IPS-NIHi11 (cell line): Measurements from ENCODE around the gene KRT16.
"Not testable (repeated sequence)": the region's sequence is repeated elsewhere in the genome, so short reads cannot be mapped to it uniquely, and the experiment has no call there.

Experiments used
- DNase-seq: peaks from one replicate; pipeline ENCODE4 v3.0.0; 2012; ENCODE audit warnings: mixed read lengths, low spot score

The KRT16 gene

DNA sequence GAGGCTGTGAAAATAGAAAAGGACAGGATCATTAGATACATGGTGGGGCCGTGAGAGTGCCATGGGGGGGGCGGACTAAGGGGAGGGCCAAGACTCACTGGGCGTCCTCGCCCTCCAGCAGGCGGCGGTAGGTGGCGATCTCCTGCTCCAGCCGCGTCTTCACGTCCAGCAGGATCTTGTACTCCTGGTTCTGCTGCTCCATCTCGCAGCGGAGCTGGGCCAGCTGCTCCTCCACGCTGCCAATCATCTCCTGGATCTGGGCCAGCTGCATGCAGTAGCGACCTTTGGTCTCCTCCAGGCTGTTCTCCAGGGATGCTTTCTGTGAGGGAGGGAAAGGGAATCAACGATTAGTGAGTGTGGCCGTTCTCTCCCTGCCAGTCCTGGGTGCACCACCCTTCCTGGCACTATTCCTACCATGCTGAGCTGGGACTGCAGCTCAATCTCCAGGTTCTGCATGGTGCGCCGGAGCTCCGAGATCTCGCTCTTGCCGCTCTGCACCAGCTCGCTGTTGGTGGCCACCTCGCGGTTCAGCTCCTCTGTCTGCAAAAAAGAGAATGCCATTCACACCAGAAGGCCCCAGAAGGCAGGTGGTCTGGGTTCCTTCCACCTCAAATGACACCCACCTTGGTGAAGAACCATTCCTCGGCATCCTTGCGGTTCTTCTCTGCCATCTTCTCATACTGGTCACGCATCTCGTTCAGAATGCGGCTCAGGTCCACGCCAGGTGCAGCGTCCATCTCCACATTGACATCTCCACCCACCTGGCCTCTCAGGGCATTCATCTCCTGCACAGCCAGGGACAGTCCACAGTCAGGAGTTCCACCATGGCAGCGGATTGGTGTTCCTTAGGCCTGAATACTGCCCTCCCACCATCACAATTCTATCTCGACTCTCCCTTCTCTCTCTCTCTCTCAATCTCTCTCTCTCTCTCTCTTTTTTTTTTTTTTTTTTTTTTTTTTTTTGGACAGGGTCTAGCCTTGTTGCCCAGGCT is 29.1 kb downstream of the KRT16 start:
- DNase-seq, result no peak

DNA sequence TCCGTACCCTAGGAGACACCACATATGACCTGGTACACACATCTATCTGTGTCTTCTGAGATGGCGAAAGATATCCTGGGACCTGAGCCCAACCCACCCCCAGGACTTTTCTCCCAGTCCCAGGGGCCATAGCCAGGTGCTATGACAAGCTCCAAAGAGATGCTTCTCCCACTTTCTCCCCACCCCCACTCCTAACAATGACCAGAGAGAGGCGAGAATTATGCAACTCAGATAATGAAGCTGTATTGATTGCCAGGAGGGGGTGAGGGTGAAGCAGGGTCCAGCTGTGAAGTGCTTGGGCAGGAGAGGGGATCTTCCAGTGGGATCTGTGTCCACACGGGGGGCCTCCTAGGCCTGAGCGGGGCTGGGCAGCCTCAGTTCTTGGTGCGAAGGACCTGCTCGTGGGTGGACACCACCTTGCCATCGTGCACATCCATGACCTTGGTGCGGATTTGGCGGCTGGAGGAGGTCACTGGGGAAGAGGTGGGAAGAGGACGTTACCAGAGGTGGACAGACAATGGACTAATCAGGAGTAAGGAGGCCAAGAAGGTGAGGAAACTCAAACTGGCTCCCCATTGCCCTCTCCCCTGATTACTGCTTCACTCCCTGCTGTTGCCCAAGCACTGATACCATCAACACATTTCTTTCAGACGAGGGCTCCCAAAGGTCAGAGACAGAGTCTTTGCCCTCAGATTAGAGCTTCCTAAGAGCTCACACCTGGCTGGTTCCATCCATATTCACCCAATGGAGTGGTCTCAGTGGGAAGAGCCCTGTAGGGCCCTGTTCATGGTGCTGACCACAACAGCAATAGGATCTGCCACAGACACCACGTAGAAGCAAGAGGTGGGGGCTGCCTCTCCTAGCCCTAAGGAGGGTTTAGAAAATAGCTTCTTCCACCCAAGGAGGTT is 30.3 kb downstream of the KRT16 start:
- not testable (repeated sequence) for DNase-seq

DNA sequence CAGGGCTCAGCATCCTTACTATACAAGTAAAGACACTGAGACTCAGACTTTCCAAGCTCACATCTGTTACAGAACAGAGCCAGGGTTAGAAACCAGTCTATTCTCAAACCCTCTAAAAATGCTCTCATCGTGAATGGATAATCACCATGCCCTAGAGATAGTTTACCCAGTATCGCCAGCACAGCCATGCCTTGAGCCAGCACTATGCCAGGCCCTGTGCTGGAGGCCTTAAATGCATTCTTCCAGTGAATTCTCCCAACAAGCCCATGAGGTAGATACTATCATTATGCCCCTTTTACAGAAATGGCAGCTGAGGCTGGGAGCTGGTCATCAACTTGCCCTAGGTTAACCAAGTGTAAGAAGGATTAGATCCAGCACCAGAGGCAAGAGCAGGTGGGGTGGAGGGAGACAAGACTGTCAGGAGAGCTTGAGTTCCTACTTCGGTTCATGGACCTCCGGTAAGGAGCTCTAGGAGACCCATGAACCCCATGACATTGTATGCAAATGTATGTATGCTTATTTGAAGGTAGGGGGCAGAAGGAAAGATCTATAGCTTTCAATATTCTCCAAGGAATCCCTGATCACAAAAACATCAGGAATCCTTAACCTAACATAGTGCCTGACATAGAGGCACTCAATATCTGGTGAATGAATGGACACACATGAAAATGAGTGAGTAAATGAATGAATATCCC is 31.1 kb downstream of the KRT16 start:
- DNase-seq, result no peak

DNA sequence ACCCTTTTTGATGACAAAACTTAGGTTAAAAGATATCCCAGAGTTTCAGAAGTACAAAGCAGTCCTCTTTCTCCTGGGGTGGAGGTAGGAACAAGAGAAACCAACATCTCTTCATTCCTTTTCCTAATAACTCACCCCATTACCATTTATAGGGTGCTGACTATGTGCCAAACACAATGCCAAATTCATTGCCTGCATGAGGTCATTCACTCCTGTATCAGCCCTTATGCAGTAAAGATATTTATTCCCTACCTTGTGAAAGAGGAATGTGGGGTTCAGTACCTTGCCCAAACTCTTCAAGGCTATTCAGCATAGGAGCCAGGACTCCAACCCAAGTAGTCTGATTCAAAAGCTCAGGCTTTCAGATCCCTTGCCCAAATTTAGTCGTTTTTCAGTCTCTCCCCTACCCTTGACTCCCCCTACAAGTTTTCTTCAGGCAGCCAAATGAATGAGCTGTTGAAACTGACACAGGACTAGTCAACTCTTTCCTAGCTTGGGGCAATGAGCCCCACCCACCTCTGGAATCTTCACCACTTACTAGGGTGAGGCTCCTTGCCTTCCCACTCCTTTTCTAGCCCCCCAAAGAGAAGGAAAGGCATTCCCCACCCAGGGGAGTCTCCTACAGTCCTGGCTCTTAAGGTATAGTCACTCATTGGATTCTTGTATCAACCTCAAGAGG is 31.7 kb downstream of the KRT16 start:
- no peak for DNase-seq

DNA sequence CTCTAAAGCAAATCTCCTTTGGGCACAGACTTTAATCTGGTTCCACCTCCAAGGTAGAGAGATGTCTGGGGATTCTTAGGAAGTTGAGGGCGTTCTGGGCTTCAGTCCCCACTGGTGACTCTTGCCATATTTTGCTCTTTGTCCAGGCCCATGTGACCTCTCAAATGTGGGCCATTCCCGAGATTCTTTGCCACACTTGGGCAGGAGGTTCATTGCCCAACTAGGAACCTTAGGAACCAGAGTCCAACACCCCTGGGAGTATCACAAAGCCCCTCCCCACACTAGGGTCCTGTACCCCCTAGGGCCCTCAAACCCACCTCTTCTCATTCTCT is 32.4 kb downstream of the KRT16 start:
- no peak for DNase-seq

DNA sequence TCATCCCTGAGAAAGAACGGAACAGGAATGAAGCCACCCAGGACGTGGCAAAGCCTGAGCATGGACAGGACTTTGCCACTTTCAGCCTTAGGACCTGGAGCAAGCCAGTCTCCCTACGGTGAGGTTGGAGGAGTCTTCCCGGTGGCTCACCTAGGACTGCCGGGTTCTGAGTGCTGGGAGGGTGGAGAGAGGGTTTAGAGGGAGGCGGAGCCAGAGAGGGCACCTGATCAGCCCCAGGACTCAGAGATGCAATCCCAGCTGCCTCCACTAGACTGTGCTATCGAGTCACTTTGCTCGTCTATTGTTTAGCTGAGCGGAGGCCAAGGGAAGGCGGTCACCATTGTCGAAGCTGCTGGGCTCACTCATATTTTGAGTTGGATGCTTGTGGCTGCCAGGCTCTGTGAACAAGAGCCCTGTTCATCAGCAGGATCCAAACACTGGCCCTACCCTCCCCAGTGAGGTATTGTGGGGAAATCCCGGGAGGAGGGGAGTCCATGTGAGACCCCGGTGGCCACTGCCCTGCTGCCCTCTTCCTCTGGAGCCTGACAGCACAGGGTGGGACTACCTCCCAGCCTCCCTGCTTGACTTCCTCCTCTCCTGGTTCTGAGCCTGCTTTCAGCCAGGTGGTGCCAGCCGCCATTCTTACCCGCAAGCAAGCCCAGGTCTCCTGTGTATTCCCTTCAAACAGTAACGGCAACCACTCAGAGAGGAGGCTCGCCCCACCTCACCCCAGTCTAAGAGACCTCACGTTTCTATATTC is 32.9 kb downstream of the KRT16 start:
- DNase-seq, result peak; percentile 99

DNA sequence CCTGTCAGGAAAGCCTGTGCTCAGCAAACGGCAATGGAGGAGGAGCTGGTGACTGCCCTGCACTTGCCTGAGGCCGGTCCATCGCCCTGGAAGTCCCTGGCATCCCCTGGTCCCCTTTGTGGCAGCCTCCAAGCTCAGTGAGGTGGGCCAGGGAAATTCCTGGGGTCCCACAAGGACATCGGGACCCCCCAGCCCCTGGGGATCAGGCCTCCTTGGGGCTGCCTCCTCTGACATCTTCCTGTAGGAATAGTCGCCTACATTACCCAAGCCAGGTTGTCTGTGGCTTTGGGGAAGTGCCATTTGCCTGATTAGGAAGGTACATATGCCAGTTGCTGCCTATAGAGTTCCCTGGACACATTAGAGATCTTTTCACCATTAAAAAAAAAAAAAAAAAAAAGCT is 33.6 kb downstream of the KRT16 start:
- no peak for DNase-seq

DNA sequence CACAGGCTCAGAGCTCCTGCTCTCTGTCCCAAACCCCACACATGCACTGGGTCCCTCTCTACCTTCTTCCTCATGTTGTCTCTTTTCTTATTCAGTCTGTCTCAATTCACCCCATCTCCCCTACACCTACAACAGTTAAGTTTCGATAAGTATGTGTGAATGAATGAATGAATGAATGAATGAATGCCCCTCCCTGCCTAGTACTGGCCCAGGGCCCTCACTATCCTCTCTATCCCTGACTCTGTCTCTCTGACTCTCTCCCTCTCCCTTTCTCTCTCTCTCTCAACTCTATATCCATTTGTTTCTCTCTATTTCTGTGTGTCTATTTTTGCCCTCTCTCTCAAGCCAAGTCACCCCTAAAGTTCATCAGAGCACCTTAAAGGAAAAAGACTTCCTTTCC is 34.0 kb downstream of the KRT16 start:
- no peak for DNase-seq

DNA sequence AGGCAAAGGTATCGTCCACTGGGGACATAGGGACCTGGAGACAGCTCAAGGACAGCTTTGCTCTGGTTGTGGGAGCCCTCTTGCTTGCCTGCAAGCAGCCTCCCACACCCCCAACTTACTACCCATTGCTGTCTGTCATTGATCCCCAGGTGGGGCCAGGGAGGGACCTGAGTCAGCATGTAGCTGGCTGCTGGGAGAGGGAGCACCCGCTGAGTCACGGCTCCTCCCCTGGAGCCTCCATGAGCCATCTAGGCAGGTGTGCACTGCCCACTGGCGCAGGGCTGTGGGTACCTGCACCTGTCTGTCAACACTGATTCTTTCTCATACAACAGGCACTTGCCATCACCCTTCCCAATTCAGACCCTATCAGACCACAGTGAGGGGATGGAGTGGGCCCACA is 35.8 kb downstream of the KRT16 start:
- DNase-seq, result not testable (repeated sequence)

DNA sequence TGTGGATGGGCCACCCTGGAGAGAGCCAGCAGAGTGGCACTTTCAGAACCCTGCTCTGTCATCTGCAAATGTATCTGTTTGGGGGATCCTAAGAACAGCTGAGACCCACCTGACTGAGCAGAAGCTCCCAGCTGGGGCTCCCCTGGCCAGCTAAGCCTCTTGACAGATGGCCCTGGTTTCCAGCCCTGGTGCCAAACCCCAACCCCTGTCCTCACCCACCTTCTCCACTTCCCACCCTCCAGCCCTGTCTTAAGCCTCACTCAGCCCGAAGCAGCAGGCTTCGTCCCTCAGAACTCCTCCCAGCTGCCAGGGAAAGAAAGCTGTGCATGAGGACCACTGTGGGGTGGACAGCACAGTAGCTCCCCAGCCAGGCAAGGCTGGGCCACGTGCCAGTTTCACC is 37.2 kb downstream of the KRT16 start:
- no peak for DNase-seq

DNA sequence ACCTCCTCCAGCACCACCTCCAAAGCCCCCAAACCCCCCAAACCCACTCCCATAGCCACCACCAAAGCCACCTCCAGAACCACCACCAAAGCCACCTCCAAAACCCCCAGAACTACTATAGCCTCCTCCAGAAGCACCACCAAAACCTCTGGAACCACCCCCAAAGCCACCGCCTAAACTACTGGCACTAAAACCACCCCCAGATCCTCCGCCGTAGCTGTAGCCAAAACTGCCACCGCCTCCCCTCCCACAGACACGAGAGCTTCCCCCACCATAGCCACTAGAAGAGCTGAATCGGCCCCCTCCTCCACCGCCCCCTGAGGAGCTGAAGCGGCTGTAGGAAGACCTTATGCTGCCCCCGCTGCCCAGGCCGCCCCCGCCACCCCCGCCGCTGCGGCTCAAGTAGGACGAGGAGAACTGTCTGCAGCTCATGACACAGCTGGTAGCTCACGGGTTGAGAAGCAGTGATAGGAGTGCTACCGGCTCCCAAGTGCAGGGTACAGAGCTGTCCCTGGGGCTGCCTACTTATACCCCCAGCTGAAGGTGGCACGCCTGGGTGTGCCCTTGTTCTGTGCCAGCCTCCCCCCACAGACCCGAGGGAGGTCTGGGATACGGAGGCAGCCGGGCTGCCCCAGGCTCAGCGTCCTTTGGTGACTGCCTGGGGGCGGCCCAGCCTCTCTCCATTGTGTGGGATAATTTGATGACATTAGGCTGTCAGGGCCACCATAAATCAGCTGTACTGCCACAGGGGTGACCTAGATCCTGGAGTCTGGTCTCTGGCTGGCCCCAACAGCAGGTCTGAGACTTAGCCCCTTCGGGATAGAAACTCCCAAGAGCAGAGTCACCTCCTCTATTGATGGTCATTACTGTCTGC is 40.8 kb downstream of the KRT16 start, which contains the start of gene KRT9:
TSS of gene KRT9 (minus strand) at position 499 of the 874 bp plus-strand sequence. CDS start at position 432, 67 bp downstream.
- no peak for DNase-seq

DNA sequence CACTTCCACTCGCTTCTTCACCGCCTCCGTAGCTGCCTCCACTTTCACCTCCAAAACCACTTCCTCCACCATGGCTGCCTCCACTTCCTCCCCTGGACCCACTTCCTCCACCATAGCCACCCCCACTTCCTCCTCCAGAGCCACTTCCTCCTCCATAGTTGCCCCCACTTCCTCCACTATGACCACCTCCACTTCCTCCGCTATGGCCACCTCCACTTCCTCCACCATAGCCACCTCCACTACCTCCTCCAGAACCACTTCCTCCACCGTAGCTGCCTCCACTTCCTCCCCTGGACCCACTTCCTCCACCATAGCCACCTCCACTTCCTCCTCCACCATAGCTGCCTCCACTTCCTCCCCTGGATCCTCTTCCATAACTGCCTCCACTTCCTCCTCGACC is 45.2 kb downstream of the KRT16 start:
- DNase-seq, result no peak

DNA sequence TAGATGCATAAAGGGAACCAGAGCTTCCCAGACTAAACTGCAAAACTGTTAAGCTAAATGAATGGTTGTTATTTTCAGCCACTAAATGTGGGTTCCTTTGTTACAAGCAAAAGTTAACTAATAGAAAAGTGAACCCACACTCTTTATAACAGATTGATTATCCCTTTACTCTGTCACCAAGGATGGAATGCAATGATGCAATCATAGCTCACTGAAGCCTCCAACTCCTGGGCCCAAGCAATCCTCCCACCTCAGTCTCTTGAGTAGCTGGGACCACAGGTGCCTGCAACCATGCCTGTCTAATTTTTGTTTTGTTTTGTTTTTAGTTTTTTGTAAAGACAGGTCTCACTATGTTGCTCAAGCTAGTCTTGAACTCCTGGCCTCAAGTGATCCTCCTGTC is 47.2 kb downstream of the KRT16 start:
- no peak for DNase-seq

DNA sequence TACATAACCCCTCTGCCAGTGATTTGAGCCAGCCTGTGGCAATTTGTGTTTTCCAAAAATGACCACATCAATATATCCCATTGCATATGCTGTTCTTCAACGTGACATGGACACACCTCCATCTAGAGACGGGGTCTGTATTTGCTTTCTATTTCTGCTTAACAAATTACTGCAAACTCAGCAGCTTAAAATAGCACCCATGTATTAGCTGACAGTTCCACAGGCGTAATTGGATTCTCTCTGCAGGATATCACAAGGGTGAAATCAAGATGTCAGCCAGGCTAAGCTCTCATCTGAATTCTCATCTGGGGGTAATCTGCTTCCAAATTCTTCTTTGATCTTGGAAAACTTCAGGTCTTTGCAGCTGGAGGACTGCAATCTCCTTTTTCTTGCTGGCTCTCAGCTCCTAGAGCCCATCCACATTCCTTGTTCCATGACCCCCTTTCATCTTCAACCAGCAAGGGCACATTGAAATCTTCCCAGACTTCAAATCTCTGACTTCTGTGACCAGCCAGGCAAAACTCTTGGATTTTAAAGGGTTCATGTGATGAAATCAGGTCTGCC is 48.9 kb downstream of the KRT16 start:
- no peak for DNase-seq

DNA sequence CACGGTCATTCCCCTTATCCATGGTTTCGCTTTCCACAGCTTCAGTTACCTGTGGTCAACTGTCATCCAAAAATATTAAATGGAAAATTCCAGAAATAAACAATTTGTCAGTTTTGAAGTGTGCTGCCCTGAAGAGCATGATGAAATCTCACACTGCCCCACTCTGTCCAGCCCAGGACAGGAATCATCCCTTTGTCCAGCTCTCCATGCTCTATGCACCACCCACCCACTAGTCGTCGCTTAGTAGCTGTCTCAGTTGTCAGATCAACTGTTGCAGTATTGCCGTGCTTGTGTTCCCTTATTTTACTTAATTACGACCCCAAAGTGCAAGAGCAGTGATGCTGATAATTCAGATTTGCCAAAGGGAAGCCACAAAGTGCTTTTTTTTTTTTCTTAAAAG is 51.0 kb downstream of the KRT16 start:
- DNase-seq, result no peak
